A549 (cell line): ENCODE measurements around the gene MRPS9. TPM values are rescaled to one million over a fixed set of nuclear protein-coding genes. Genes with fewer than 3 reads are reported as not detected.

Experiments
- ATAC-seq, 2 experiments: fragments of 200-7000 bp in 1 of 2; fragments of >200 bp in 1 of 2; cut with Nextera tagmentation in 1 of 2; cut with Tn5 transposase in 1 of 2; 3 replicates each; pipeline versions ENCODE4 v1.8.0 to v1.9.1; 2018 to 2020; ENCODE audit warnings: mild to moderate bottlenecking in 1 of 2, moderate library complexity in 1 of 2
- CTCF ChIA-PET: fragments of 300-600 bp; sonication (Branson Sonifier 250); formaldehyde crosslinking; extraction: SDS; loops from one replicate; lab custom pipeline; 2021; ENCODE audit warnings: antibody characterized with exemption, inconsistent platforms; lab: Yijun Ruan, JAX
- POLR2A ChIA-PET: fragments of 350-600 bp; formaldehyde crosslinking; extraction: SDS; loops from one replicate; lab custom pipeline; 2021; ENCODE audit warnings: antibody characterized with exemption, inconsistent platforms; lab: Yijun Ruan, JAX
- DNase-seq, 2 experiments: peaks; one replicate each; pipeline versions ENCODE4 v3.0.0 to v3.0.0-alpha.2; 2011 to 2016; ENCODE audit warnings: low read depth in 1 of 2, low spot score in 1 of 2
- FAIRE-seq: peaks from 2 replicates; lab custom pipeline; 2011; peaks lifted over from hg19 to GRCh38; lab: Jason Lieb, UNC
- H3K27ac ChIP-seq, 2 experiments: fragments of >200 bp; sonication (Bioruptor Twin); formaldehyde crosslinking; 3 replicates each; pipeline ENCODE4 v1.5.1; 2016 to 2017
- H3K4me1 ChIP-seq: fragments of >200 bp; sonication (Bioruptor Twin); formaldehyde crosslinking; 3 replicates; pipeline ENCODE4 v1.6.1; 2016
- H3K4me2 ChIP-seq: fragments of >200 bp; sonication (Bioruptor Twin); formaldehyde crosslinking; 3 replicates; pipeline ENCODE4 v1.6.1; 2016
- H3K4me3 ChIP-seq: fragments of >200 bp; sonication (Bioruptor Twin); formaldehyde crosslinking; 3 replicates; pipeline ENCODE4 v1.5.1; 2016
- H3K9me3 ChIP-seq: fragments of >200 bp; sonication (Bioruptor Twin); formaldehyde crosslinking; 3 replicates; pipeline ENCODE4 v1.6.1; 2016
- ATOH8 ChIP-seq: fragments of 250-450 bp; sonication (Bioruptor Pico); IDR thresholded peaks from 2 replicates; pipeline ENCODE4 v1.5.0; 2020; ENCODE audit warnings: low read depth, mild to moderate bottlenecking, moderate library complexity
- CHD4 ChIP-seq: fragments of 200-600 bp; sonication (generic); IDR thresholded peaks from 2 replicates; pipeline ENCODE4 v1.6.1; 2016; ENCODE audit warnings: antibody characterized with exemption, mild to moderate bottlenecking, borderline replicate concordance
- ESRRA ChIP-seq: fragments of 150-350 bp; IDR thresholded peaks from 2 replicates; pipeline ENCODE4 v1.6.1; 2014; ENCODE audit warnings: mild to moderate bottlenecking, low read length, borderline replicate concordance
- HOXA7 ChIP-seq: fragments of 250-450 bp; sonication (Bioruptor Pico); IDR thresholded peaks from 2 replicates; pipeline ENCODE4 v1.5.0; 2020; ENCODE audit warnings: mild to moderate bottlenecking, moderate library complexity
- HOXB13 ChIP-seq: fragments of 250-450 bp; sonication (Bioruptor Pico); IDR thresholded peaks from 2 replicates; pipeline ENCODE4 v1.5.0; 2020; ENCODE audit warnings: low read depth, mild to moderate bottlenecking, moderate library complexity
- JUN ChIP-seq, 2 experiments: fragments of >200 bp; sonication (Bioruptor Twin); formaldehyde crosslinking; IDR thresholded peaks; 2 replicates in 1 of 2; 3 replicates in 1 of 2; pipeline ENCODE4 v1.6.1; 2016 to 2017
- MAX ChIP-seq: IDR thresholded peaks from 2 replicates; pipeline ENCODE4 v1.6.1; 2012
- MAZ ChIP-seq: fragments of 150-350 bp; IDR thresholded peaks from 2 replicates; pipeline ENCODE4 v1.6.1; 2014; ENCODE audit warnings: antibody characterized with exemption, low read depth, low read length, borderline replicate concordance
- MYC ChIP-seq: IDR thresholded peaks from 2 replicates; pipeline ENCODE4 v1.6.1; 2012; ENCODE audit warnings: mild to moderate bottlenecking, inconsistent platforms, low read length, improper control_type of control experiment, borderline replicate concordance
- POLR2AphosphoS2 ChIP-seq: conservative IDR thresholded peaks from 2 replicates; pipeline ENCODE4 v1.6.1; 2012; ENCODE audit warnings: low read length, improper control_type of control experiment, inconsistent platforms
- RCOR1 ChIP-seq: fragments of 150-350 bp; IDR thresholded peaks from 2 replicates; pipeline ENCODE4 v1.6.1; 2014; ENCODE audit warnings: antibody characterized with exemption, low read length, low read depth
- REST ChIP-seq: fragments of 200-600 bp; sonication (generic); IDR thresholded peaks from 2 replicates; pipeline ENCODE4 v1.6.1; 2016; ENCODE audit warnings: antibody characterized with exemption, mild to moderate bottlenecking, moderate library complexity
- SMC3 ChIP-seq: fragments of >200 bp; sonication (Bioruptor Twin); formaldehyde crosslinking; IDR thresholded peaks from 3 replicates; pipeline ENCODE4 v1.6.1; 2018; ENCODE audit warnings: inconsistent platforms
- TFCP2L1 ChIP-seq: fragments of 250-450 bp; sonication (Bioruptor Pico); IDR thresholded peaks from 2 replicates; pipeline ENCODE4 v1.5.0; 2021; ENCODE audit warnings: mild to moderate bottlenecking
- USF2 ChIP-seq: fragments of 450-650 bp; IDR thresholded peaks from 2 replicates; pipeline ENCODE4 v1.6.1; 2014; ENCODE audit warnings: antibody characterized with exemption
- ZC3H11A ChIP-seq: fragments of 450-650 bp; IDR thresholded peaks from 2 replicates; pipeline ENCODE4 v1.6.1; 2014; ENCODE audit warnings: antibody characterized with exemption, mild to moderate bottlenecking
- ZSCAN20 ChIP-seq: fragments of 250-450 bp; sonication (Bioruptor Pico); IDR thresholded peaks from 2 replicates; pipeline ENCODE4 v1.8.0; 2022; ENCODE audit warnings: mild to moderate bottlenecking, moderate library complexity
- whole genome bisulfite sequencing: methylation state at CpG from one replicate; pipeline ENCODE4 v1.1.6; 2017; ENCODE audit errors: missing lambda C conversion rate; 5-methylcytosine and 5-hydroxymethylcytosine counted together
- polyA plus RNA-seq, 4 experiments: library from polyadenylated mRNA; depleted of rRNA in 3 of 4; stranded (reverse); fragments of >200 nt; fragmentation: RNase III in 1 of 4; extraction: RNeasy Plus Mini Kit Qiagen cat#74134 plus additional on column Dnase treatment in 1 of 4; gene quantifications; 2 replicates in 3 of 4; 3 replicates in 1 of 4; pipeline ENCODE4 v1.2.3, GENCODE V29; 2011 to 2017

MRPS9 gene
- polyA plus RNA-seq, 2 of the 4 experiments (the other 2 are of a cell fraction): 42.5 to 54.4 TPM

- TF ChIP-seq REST: no peak
- TF ChIP-seq ZSCAN20: no peak
- no peak for TF ChIP-seq HOXA7 (CRISPR knock-in tag)
- TF ChIP-seq RCOR1: no peak
Observed at GRCh38 chr2:105007367-105007766, 30.5 kb upstream of the MRPS9 start (continued).

GRCh38 chr2:105032476-105032875 lies 5.4 kb upstream of the MRPS9 start:
- no peak overlapping the region for H3K4me2 ChIP-seq
- H3K4me1 ChIP-seq: peaks cover 3% of the 10 kb centered on the region; the same call in 1 of the 3 replicates
- CTCF ChIA-PET: interaction anchor here (0.6 to 0.9 kb wide), 2 partner anchors 8 to 828 kb away, joined by 3 to 4 read pairs; no protein-coding TSS in a partner anchor
- no peaks in the 10 kb centered on the region for H3K9me3 ChIP-seq
- TF ChIP-seq JUN (IDR thresholded peaks at IDR 0.05) (no peak), CHD4 (no peak), ATOH8 (CRISPR knock-in tag) (no peak), SMC3 (no peak), MAX (no peak), MYC (no peak), ESRRA (no peak), ZC3H11A (no peak), REST (no peak), HOXB13 (no peak), MAZ (no peak), POLR2AphosphoS2 (no peak), HOXA7 (CRISPR knock-in tag) (no peak), TFCP2L1 (CRISPR knock-in tag) (no peak), USF2 (no peak)
- TF ChIP-seq, all 56 proteins: peak for 0
- Histone ChIP-seq H3K27ac (no peak overlapping the region), H3K4me3 (no peak overlapping the region)
- DNase-seq (no peak), FAIRE-seq (no peak), ATAC-seq (no peak)
- WGBS: 28% methylated on average over 1 of the region's 1 CpG
- POLR2A ChIA-PET: no interaction called here
